Memory B cell (primary cell): ENCODE measurements around the gene PAK3.

Source experiments
- ATAC-seq: fragments of 150-1000 bp; cut with Tn5 transposase; 2 replicates; pipeline ENCODE4 v1.10.0; 2021; ENCODE audit warnings: low read depth, mild to moderate bottlenecking, moderate library complexity
- DNase-seq, 2 donors: peaks; one replicate each; pipeline ENCODE4 v3.0.0; 2022; ENCODE audit warnings: low spot score in 2 of 2
- H3K27ac Mint-ChIP-seq: one replicate; pipeline ENCODE4 v1.8.0; 2022; ENCODE audit warnings: mild to moderate bottlenecking, moderate library complexity, mixed read lengths
- H3K27me3 Mint-ChIP-seq: one replicate; pipeline ENCODE4 v1.8.0; 2022; ENCODE audit warnings: mixed read lengths
- H3K36me3 Mint-ChIP-seq: one replicate; pipeline ENCODE4 v1.8.0; 2022; ENCODE audit warnings: mild to moderate bottlenecking, mixed read lengths
- H3K4me1 Mint-ChIP-seq: one replicate; pipeline ENCODE4 v1.8.0; 2022; ENCODE audit warnings: mixed read lengths
- H3K4me3 Mint-ChIP-seq: one replicate; pipeline ENCODE4 v1.8.0; 2022; ENCODE audit warnings: mild to moderate bottlenecking, moderate library complexity, mixed read lengths
- H3K9me3 Mint-ChIP-seq: one replicate; pipeline ENCODE4 v1.8.0; 2022; ENCODE audit warnings: mixed read lengths

Gene PAK3

GRCh38 chrX:111259559-111259958, 163.6 kb downstream of the PAK3 start:
- H3K27me3 Mint-ChIP-seq, result no peaks in the 10 kb centered on the region
- no peaks in the 10 kb centered on the region for H3K4me1 Mint-ChIP-seq
- no peak overlapping the region for H3K4me3 Mint-ChIP-seq
- ATAC-seq (no peak), DNase-seq (no peak)
- no peaks in the 10 kb centered on the region for H3K9me3 Mint-ChIP-seq
- no peak overlapping the region for H3K27ac Mint-ChIP-seq
- H3K36me3 Mint-ChIP-seq, result no peaks in the 10 kb centered on the region

GRCh38 chrX:111260451-111260850, 164.5 kb downstream of the PAK3 start:
- Mint-ChIP-seq H3K36me3 (no peaks in the 10 kb centered on the region), H3K4me1 (no peaks in the 10 kb centered on the region), H3K4me3 (no peak overlapping the region), H3K27ac (no peak overlapping the region), H3K27me3 (no peaks in the 10 kb centered on the region), H3K9me3 (no peaks in the 10 kb centered on the region)
- DNase-seq (no peak), ATAC-seq (no peak)

GRCh38 chrX:111262086-111262485, 166.1 kb downstream of the PAK3 start:
- Mint-ChIP-seq H3K36me3 (no peaks in the 10 kb centered on the region), H3K4me3 (no peak overlapping the region), H3K27me3 (no peaks in the 10 kb centered on the region), H3K4me1 (no peaks in the 10 kb centered on the region), H3K9me3 (no peaks in the 10 kb centered on the region), H3K27ac (no peak overlapping the region)
- DNase-seq (no peak), ATAC-seq (no peak)

- DNase-seq, result no peak
- no peaks in the 10 kb centered on the region for H3K9me3 Mint-ChIP-seq
- no peaks in the 10 kb centered on the region for H3K36me3 Mint-ChIP-seq
- ATAC-seq, result no peak
- no peaks in the 10 kb centered on the region for H3K4me1 Mint-ChIP-seq
- no peak overlapping the region for H3K27ac Mint-ChIP-seq
- H3K27me3 Mint-ChIP-seq, result no peaks in the 10 kb centered on the region
- no peak overlapping the region for H3K4me3 Mint-ChIP-seq
Measured at GRCh38 chrX:111264385-111264784, 168.4 kb downstream of the PAK3 start.

GRCh38 chrX:111265486-111265885, 169.5 kb downstream of the PAK3 start:
- no peaks in the 10 kb centered on the region for H3K27me3 Mint-ChIP-seq
- H3K4me1 Mint-ChIP-seq, result no peaks in the 10 kb centered on the region
- H3K36me3 Mint-ChIP-seq, result no peaks in the 10 kb centered on the region
- no peak for ATAC-seq
- no peak for DNase-seq
- no peaks in the 10 kb centered on the region for H3K9me3 Mint-ChIP-seq
- no peak overlapping the region for H3K27ac Mint-ChIP-seq
- H3K4me3 Mint-ChIP-seq, result no peak overlapping the region

GRCh38 chrX:111268506-111268905, 172.5 kb downstream of the PAK3 start:
- no peak overlapping the region for H3K27ac Mint-ChIP-seq
- H3K4me1 Mint-ChIP-seq, result no peaks in the 10 kb centered on the region
- no peaks in the 10 kb centered on the region for H3K9me3 Mint-ChIP-seq
- no peak overlapping the region for H3K4me3 Mint-ChIP-seq
- no peaks in the 10 kb centered on the region for H3K27me3 Mint-ChIP-seq
- no peaks in the 10 kb centered on the region for H3K36me3 Mint-ChIP-seq
- DNase-seq, result no peak
- no peak for ATAC-seq

- no peak for DNase-seq
- ATAC-seq, result no peak
- Mint-ChIP-seq H3K27me3 (no peaks in the 10 kb centered on the region), H3K4me1 (no peaks in the 10 kb centered on the region), H3K27ac (no peak within 1 kb of the TSS), H3K9me3 (no peaks in the 10 kb centered on the region), H3K4me3 (no peak within 1 kb of the TSS), H3K36me3 (no peaks in the 10 kb centered on the region)
Measured at GRCh38 chrX:111270339-111270738, 174.3 kb downstream of the PAK3 start, which contains the start of gene CAPN6. TSS of gene CAPN6 (minus strand) at chrX:111270483. CDS start at chrX:111263936, 6,547 bp downstream.
